SKM-1 (cell line): ENCODE data around the gene RAX2.
A peak's percentile ranks its signal among the peaks of the same experiment; 100 is the strongest.
"Not testable (repeated sequence)": the region's sequence is repeated elsewhere in the genome, so short reads cannot be mapped to it uniquely, and the experiment has no call there.

Experiments used
- DNase-seq: peaks from one replicate; lab custom pipeline; 2025; ENCODE audit not compliant: unreplicated experiment; lab: John Stamatoyannopoulos, UW

The RAX2 gene

GRCh38 chr19:3778104-3778867 is 6.3 kb upstream of the RAX2 start:
- no peak for DNase-seq

GRCh38 chr19:3776479-3777040 is 4.5 kb upstream of the RAX2 start:
- DNase-seq: no peak

- no peak for DNase-seq
These were observed 3.8 kb upstream of the RAX2 start for GRCh38 chr19:3775831-3776230.

GRCh38 chr19:3775374-3775711 is 3.3 kb upstream of the RAX2 start:
- no peak for DNase-seq

- DNase-seq: no peak
These were observed 2.8 kb upstream of the RAX2 start for GRCh38 chr19:3774621-3775373.

GRCh38 chr19:3773814-3774515 is 1.9 kb upstream of the RAX2 start:
- DNase-seq: no peak

GRCh38 chr19:3771000-3771905 is 775 bp downstream of the RAX2 start:
- DNase-seq: no peak

GRCh38 chr19:3770136-3770999 is 1.7 kb downstream of the RAX2 start:
- no peak for DNase-seq

- DNase-seq: no peak
These were observed 2.5 kb downstream of the RAX2 start for GRCh38 chr19:3769494-3769893.

GRCh38 chr19:3768748-3769099 is 3.3 kb downstream of the RAX2 start:
- no peak for DNase-seq

- DNase-seq: no peak
These were observed 3.8 kb downstream of the RAX2 start for GRCh38 chr19:3768015-3768747.

- no peak for DNase-seq
These were observed 5.0 kb downstream of the RAX2 start for GRCh38 chr19:3767050-3767449.

GRCh38 chr19:3766520-3766919 is 5.5 kb downstream of the RAX2 start:
- DNase-seq: no peak

- DNase-seq: not testable (repeated sequence)
These were observed 6.3 kb downstream of the RAX2 start for GRCh38 chr19:3765757-3766156.

GRCh38 chr19:3765121-3765520 is 6.9 kb downstream of the RAX2 start:
- no peak for DNase-seq

- peak; percentile 98 for DNase-seq
These were observed 9.2 kb downstream of the RAX2 start, which contains the start of gene MRPL54 for GRCh38 chr19:3762501-3763459. TSS of gene MRPL54 (plus strand) at chr19:3762682. CDS start at chr19:3762701, 19 bp downstream.

GRCh38 chr19:3762130-3762473 is 9.9 kb downstream of the RAX2 start:
- DNase-seq: no peak
